ENCODE data around the gene AHRR. TPM values are rescaled to one million over a fixed set of nuclear protein-coding genes. Genes with fewer than 3 reads are reported as not detected.

AHRR gene
- total RNA-seq, 1 donor, result 31.9 TPM

DNA sequence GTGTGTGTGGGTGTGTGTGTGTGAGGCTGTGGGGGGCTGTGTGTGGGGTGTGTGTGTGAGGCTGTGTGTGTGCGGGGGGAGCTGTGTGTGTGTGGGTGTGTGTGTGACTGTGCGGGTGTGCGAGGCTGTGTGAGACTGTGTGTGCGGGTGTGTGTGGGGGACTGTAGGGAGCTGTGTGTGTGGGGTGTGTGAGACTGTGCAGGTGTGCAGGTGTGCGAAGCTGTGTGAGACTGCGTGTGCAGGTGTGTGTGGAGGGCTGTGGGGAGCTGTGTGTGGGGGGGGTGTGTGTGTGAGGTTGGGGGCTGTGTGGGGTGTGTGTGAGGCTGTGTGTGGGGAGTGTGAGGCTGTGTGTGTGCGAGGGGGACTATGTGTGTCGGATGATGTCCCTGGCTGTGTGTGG lies 23.2 kb downstream of the AHRR start:
- no peak overlapping the region for H3K4me3 ChIP-seq (ENCODE audit: low read depth, low read length)
- no peak for DNase-seq (ENCODE audit: low read depth)
- TF ChIP-seq, protein P1, sequence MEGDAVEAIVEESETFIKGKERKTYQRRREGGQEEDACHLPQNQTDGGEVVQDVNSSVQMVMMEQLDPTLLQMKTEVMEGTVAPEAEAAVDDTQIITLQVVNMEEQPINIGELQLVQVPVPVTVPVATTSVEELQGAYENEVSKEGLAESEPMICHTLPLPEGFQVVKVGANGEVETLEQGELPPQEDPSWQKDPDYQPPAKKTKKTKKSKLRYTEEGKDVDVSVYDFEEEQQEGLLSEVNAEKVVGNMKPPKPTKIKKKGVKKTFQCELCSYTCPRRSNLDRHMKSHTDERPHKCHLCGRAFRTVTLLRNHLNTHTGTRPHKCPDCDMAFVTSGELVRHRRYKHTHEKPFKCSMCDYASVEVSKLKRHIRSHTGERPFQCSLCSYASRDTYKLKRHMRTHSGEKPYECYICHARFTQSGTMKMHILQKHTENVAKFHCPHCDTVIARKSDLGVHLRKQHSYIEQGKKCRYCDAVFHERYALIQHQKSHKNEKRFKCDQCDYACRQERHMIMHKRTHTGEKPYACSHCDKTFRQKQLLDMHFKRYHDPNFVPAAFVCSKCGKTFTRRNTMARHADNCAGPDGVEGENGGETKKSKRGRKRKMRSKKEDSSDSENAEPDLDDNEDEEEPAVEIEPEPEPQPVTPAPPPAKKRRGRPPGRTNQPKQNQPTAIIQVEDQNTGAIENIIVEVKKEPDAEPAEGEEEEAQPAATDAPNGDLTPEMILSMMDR (IDR thresholded peaks at IDR 0.05; ENCODE audit: insufficient read depth, low read length), result no peak

DNA sequence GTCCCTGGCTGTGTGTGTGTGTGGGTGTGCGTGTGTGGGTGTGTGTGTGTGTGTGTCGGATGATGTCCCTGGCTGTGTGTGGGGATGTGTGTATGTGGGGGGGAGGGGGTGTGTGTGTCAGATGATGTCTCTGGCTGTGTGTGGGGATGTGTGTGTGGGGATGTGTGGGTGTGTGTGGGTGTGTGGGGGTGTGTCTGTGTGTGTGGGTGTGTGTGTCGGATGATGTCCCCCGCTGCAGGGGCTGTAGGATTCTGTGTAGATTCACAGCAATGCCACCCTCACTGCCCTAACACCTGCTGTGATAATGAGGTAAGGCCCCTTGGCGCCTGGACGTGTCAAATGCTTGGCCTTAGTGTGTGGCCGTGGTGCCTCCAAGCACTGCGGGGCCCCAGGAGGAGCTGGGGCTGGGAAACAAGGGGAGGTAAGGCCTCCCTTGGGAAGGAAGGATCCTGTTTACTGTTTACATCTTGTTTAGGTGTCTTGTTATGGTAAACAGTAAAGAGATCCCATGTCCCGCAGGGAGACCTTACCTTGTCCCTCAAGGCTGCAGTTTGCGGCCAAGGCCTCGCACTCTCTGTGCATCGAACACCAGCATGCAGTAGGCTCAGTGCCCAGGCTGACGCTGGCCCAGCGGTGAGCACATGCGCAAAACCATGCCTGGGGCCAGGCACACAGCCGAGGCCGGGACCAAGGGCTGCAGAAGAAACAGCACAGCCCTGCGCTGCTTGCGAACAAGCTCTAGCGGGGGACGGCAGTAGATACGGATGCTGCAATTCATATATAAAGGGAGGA lies 24.1 kb downstream of the AHRR start:
- DNase-seq (ENCODE audit: low read depth), result peak; percentile 59
- TF ChIP-seq, protein P1 (IDR thresholded peaks at IDR 0.05; ENCODE audit: insufficient read depth, low read length), result no peak
- no peak overlapping the region for H3K4me3 ChIP-seq (ENCODE audit: low read depth, low read length)

DNA sequence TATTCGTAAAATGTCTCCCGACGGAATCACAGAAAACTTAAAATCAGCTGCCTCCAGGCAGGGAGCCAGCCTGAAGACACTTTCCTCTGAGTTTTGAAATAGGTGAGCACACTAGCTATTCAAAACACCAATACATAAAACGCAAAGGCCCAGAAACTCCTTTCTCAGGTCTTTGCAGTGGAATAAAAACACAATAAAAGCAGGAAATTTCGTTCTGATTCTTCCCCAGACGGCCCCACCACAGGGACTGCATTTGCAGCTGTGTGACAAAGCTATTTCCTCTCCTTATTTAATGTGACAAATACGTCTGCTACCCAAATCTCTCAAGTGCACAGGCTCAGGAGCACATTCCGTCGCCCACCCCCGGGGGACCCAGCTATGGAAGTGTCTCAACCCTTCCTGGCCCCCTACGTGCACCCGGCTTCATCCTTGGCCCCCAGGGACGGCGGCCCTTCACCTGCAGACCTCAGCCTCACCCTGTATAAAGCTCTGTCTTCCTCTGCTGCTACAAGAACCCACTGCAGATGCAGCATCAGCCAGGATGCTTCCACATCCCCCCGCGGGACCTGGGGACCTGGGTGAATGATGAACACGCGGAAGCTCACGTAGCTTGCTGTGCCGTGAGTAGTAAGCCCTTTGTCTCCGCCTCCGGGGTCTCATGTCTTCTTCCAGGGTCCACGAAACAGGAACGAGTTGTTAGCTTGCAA lies 24.9 kb downstream of the AHRR start:
- no peak overlapping the region for H3K4me3 ChIP-seq (ENCODE audit: low read depth, low read length)
- TF ChIP-seq, protein P1 (IDR thresholded peaks at IDR 0.05; ENCODE audit: insufficient read depth, low read length), result no peak
- no peak for DNase-seq (ENCODE audit: low read depth)

DNA sequence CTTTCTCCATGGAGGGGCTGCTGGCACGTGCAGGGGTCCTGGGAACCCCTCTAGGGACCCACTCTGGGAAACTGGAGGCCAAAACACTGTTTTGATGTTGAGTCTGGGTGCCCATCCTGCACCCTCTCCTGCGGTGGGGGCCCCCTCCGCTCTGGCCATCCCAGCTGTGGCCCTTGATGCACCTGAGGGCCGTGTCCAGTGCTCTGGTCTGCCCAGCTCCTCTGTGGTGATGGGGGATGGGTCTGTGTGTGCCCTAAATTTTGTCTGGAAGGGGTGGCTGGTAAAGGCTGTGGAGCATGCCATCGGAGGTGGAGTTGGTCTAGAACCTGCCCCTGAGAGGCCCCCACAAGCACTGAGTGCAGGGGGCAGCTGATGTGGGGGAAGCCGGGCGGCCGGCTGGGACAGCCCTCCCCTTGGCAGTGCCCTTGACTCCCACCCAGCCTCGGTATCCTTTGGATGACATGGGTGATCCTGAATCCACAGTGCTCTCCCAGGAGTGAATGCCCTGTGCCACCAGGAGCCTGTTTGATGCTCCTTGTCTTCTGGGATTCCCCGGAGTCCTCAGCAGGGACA lies 26.3 kb downstream of the AHRR start:
- TF ChIP-seq, protein P1 (IDR thresholded peaks at IDR 0.05; ENCODE audit: insufficient read depth, low read length), result no peak
- DNase-seq (ENCODE audit: low read depth), result no peak
- no peak overlapping the region for H3K4me3 ChIP-seq (ENCODE audit: low read depth, low read length)

DNA sequence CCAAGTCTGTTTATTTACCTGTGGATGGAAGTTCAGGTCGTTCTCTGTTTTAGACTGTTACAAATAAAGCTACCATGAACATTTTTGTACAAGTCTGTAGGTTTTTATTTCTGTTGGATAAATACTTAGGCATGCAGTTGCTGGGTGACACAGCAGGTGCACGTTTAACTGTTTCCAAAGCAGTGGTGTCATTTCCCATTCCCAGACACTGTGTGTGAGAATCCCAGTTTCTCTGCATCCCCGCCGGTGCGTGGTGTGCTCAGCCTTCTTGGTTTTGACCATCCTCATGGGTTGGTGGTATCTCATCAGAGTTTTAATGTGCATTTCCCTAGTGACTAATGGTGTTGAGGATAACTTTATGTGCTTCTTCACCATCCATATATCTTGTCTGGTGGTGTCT lies 27.2 kb downstream of the AHRR start:
- no peak for DNase-seq (ENCODE audit: low read depth)
- no peak overlapping the region for H3K4me3 ChIP-seq (ENCODE audit: low read depth, low read length)
- TF ChIP-seq, protein P1 (IDR thresholded peaks at IDR 0.05; ENCODE audit: insufficient read depth, low read length), result no peak

DNA sequence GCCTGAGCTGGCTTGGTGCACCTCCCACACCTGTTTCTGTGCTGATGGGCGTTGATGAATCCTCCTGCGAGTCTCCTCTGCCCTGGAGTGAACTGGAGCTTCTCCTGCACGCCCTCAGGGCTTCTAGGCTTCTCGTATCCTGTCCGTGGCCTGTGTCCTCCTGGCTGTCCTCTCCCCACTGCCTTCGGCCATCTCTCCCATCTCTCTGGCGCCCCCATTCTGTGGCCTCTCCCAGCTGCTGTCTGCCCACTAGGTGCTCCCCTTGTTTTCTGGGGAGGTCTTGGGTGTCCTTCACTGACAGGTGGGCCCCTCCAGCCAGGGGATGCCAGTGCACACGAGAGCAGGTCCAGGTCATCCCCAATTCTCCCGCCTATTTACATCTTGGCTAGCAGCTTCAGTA lies 28.8 kb downstream of the AHRR start:
- no peak for DNase-seq (ENCODE audit: low read depth)
- TF ChIP-seq, protein P1 (IDR thresholded peaks at IDR 0.05; ENCODE audit: insufficient read depth, low read length), result no peak
- no peak overlapping the region for H3K4me3 ChIP-seq (ENCODE audit: low read depth, low read length)

Measured in fibroblast of the aortic adventitia (primary cell).